SIG-M5 treated with dmso at 0.1 percent for 504 hours (cell line): ENCODE results near the gene LY6G6C.
A peak's percentile ranks its signal among the peaks of the same experiment; 100 is the strongest.

Experiments used
- DNase-seq: peaks from one replicate; lab custom pipeline; 2025; ENCODE audit not compliant: unreplicated experiment; lab: John Stamatoyannopoulos, UW

LY6G6C gene

GRCh38 chr6:31742894-31743293, 21.3 kb upstream of the LY6G6C start:
- no peak for DNase-seq

GRCh38 chr6:31741815-31742214, 20.3 kb upstream of the LY6G6C start:
- DNase-seq, result no peak

- peak; percentile 61 for DNase-seq
Observed at GRCh38 chr6:31740397-31741223, 19.1 kb upstream of the LY6G6C start.

DNA sequence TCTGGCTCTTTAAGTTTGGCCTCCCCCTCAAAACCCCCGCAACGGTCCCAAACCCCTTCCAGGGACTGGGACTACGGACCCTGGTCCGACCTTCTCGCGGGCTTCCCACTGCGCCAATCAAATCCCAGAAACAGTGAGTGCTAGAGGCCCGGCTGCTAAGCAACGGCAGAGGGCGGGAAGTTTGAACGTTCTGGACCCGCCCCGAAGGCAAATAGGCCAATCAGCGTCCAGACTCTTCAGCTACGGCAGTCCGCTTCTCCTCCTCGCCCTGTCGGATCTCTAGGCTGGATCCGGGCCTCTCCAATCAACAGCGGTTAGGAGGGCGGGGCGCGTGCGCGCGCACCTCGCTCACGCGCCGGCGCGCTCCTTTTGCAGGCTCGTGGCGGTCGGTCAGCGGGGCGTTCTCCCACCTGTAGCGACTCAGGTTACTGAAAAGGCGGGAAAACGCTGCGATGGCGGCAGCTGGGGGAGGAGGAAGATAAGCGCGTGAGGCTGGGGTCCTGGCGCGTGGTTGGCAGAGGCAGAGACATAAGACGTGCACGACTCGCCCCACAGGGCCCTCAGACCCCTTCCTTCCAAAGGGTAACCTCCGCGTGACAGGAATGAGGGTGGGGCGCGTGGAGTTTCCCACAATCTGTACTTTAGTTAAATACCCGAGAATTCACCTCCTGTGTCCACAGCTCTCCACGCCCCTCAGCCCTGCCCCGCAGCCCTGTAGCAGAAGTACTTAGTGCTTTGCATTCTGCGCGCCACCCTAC, 18.3 kb upstream of the LY6G6C start, which contains the start of gene MSH5:
Gene MSH5 (plus strand): TSS at position 367 of the 758 bp plus-strand sequence. CDS start 462 bp downstream, outside the sequence.
- DNase-seq, result peak; percentile 99

- peak; percentile 98 for DNase-seq
Observed at GRCh38 chr6:31737991-31738979, 16.7 kb upstream of the LY6G6C start.

GRCh38 chr6:31737315-31737990, 15.9 kb upstream of the LY6G6C start:
- DNase-seq, result peak; percentile 83

- DNase-seq, result no peak
Observed at GRCh38 chr6:31736768-31737314, 15.3 kb upstream of the LY6G6C start.

- DNase-seq, result peak; percentile 84
Observed at GRCh38 chr6:31736021-31736767, 14.6 kb upstream of the LY6G6C start, which contains the start of gene CLIC1. CLIC1 (minus strand) TSS chr6:31736530; CDS start chr6:31736300, 230 bp downstream.

DNA sequence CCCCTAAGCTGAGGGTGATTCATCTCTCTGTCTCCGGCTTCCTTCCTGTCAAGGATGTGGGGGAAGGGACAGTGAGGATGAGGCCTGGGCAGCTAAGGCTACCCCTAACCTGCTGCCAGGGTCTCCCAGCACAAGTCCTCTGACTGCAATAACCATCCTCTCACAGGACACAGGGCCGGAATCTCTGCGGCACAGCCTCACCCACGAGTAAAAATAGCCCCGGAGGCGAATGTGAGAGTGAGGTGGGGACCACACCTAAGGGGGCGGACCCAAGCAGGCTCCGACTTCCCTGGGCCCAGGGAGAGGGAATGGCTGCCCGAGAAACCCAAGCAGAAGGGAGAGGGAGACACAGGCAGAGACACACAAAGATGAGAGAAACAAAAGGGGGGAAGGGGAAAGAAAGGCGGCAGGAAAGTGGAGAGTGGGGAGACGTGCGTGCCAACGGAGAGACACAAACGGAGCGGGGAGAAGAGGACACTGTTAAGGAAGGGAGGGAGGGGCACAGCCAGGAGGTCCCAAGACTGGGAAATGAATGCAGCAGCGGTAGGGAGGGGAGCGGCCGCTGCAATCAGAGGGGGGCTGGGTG, 13.4 kb upstream of the LY6G6C start:
- peak; percentile 83 for DNase-seq

GRCh38 chr6:31734247-31734820, 12.8 kb upstream of the LY6G6C start:
- DNase-seq, result no peak

DNA sequence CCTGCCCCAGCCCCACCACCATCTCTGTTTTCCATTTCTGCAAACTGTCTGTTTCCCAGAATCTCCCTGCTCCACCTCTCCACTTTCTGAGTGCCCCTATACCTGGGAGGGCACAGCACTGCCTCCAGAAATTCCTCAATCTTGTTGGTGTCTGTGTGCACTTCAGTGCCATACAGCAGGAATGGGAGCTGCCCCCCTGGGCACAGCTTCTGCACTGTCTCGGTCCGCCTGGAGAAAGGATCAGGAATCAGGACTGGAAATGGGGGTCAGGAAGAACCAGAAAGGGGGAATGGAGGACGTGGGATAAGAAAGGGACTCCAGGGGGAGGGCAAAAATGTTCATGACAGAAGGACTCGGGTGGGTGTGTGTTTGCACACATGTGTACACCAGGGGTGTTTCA, 12.2 kb upstream of the LY6G6C start:
- no peak for DNase-seq

DNA sequence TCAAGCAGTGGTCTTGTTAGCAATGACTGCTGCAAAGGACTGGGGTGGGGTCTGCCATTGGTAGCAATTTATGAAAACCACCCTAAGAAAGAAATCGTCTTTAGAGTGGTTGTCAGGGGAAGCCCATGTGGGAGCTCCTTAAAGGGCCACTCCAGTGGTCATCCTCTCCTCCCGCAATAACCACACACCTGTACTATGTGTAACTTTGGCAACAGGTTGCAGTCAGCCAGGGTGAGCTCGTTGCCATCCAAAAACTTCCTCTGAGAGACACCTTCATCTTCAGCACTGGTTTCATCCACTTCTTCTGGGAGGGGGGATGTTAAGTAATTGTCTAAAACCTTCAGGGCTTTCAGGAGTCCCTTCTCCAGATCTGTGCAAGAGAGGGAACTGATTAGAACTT, 10.5 kb upstream of the LY6G6C start:
- DNase-seq, result no peak

DNA sequence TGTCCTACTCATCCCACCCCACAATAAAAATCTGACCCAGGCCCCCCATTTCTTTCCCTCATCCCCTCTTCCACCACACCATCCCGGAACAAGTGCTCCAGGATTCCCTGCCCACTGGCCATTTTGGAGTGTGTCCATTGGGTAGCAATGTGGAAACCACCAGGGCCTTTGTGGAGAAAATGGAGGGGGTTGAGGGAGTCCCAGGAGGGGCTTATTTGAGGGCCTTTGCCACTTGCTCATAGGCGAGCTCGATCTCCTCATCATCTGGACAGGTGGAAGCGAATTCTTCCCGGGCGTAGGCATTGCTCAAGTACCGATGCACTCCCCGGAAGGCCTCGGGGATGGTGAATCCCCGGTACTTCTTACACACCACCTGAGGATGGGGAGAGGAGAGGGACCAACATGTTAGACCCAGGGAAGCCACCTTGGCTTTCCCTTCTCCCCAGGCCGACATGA, 9.1 kb upstream of the LY6G6C start:
- DNase-seq, result no peak

DNA sequence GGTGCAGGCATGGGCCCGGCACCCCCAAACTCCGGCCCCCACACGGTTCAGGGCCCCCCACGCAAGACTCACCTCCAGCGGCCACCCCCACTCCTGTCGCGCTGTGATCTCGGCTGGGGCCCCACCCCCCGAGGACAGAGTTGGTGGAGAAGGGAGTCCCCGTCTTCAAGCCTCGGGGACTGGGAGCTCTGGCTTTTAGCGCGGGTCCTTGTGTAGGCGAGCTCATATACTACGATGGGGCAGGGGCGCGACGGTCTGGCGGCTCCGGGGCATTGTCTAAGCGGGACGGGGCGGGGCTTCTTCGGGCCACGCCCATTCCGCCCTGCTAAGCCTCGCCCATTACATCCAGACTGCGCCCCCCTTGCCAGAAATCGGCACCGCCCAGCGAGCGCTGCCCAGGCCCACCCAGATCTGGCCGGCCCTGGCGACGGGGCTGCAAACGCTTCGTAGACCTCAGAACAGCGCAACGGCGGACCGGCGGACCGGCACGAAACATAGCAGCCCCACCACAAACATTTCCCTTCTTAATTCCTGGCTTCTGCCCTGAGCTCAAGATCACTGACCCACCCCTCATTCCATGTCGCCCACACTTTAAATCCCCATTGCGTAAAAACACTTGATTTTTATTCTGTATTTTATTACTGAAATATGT, 8.6 kb upstream of the LY6G6C start:
- no peak for DNase-seq

- peak; percentile 38 for DNase-seq
Observed at GRCh38 chr6:31729515-31729978, 8.0 kb upstream of the LY6G6C start.

- DNase-seq, result no peak
Observed at GRCh38 chr6:31728767-31729514, 7.4 kb upstream of the LY6G6C start, which contains the start of gene DDAH2. DDAH2 (minus strand) TSS chr6:31729299; CDS start chr6:31729161, 138 bp downstream.
